Activated CD8-positive, alpha-beta T cell treated with anti-CD3 and anti-CD28 coated beads for 36 hours (primary cell): ENCODE measurements around the gene ANKRD55. TPM values are rescaled to one million over a fixed set of nuclear protein-coding genes. Genes with fewer than 3 reads are reported as not detected.

Source experiments
- ATAC-seq: fragments of 200-7000 bp; cut with Tn5 transposase; one replicate; pipeline ENCODE4 v1.10.0; 2021; ENCODE audit warnings: mild to moderate bottlenecking, moderate library complexity
- CTCF ChIA-PET: fragments of 350-600 bp; sonication (Branson Sonifier 250); formaldehyde crosslinking; loops from one replicate; lab custom pipeline; 2021; ENCODE audit warnings: antibody characterized with exemption; lab: Charles Lee
- POLR2A ChIA-PET: fragments of 350-600 bp; sonication (Branson Sonifier 250); formaldehyde crosslinking; loops from one replicate; lab custom pipeline; 2021; ENCODE audit warnings: antibody characterized with exemption; lab: Charles Lee
- DNase-seq: peaks from one replicate; pipeline ENCODE4 v3.0.0-alpha.2; 2020
- H3K27ac Mint-ChIP-seq: one replicate; pipeline ENCODE4 v1.8.0; 2021; ENCODE audit warnings: mild to moderate bottlenecking, mixed read lengths
- H3K27me3 Mint-ChIP-seq: one replicate; pipeline ENCODE4 v1.8.0; 2021; ENCODE audit warnings: mixed read lengths
- H3K36me3 Mint-ChIP-seq: one replicate; pipeline ENCODE4 v1.8.0; 2021; ENCODE audit warnings: low read depth, mixed read lengths
- H3K4me1 Mint-ChIP-seq: one replicate; pipeline ENCODE4 v1.8.0; 2021; ENCODE audit warnings: low read depth, mixed read lengths
- H3K4me3 Mint-ChIP-seq: one replicate; pipeline ENCODE4 v1.8.0; 2021; ENCODE audit warnings: mild to moderate bottlenecking, moderate library complexity, mixed read lengths
- H3K9me3 Mint-ChIP-seq: one replicate; pipeline ENCODE4 v1.8.0; 2021; ENCODE audit warnings: mixed read lengths
- intact Hi-C: fragments of 100-400 bp; cut with micrococcal nuclease; formaldehyde crosslinking; loops from one replicate; pipeline ENCODE4 v1.10.0; 2022
- total RNA-seq, 2 experiments: library from RNA; stranded (reverse); gene quantifications; one replicate each; pipeline ENCODE4 v1.2.3, GENCODE V29; 2021
- TF ChIP-seq, protein P1 (sequence below): fragments of 200-600 bp; IDR thresholded peaks from one replicate; pipeline ENCODE4 v1.8.0; 2022; ENCODE audit warnings: antibody characterized with exemption, mild to moderate bottlenecking

ANKRD55 gene
- total RNA-seq, 2 experiments from 2014 or later, result not detected

DNA sequence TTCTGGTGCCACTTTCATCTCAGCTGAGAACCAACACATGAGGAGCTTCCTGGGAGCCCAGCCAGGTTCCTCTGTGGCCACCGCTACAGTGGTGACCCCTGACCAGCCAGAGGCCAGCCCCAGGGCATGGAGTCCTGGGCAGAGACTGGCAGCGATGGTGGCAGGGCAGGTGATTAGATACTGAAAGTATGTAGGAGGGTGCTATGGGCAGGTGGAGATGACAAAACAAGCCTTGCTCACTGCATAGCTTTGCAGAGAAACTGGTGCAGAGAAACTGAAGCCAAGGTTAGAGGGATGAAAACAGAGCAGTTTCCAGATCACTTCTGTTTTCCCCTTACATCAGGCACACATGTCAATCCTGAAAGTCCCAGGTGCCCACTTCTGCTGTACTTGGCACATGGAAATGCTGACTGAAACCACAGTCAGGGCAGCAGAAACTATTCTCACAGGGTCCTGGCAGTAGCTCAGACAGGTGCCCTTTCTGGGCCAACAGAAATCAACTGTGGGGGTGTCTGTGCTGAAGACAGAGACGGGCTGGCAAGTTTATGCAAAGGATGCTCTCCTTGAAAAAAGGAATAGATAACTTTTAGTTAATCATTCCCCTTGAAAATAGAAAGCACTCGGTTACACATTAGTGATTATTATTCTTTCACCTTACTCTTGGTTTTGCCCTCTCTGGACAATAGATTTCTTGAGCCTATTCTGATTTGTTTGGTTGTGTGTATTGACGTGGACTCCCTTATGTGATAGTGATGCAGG, 90.3 kb downstream of the ANKRD55 start:
- ChIA-PET POLR2A (no interaction called here), CTCF (interaction anchor here (1.3 kb wide), 1 partner anchor 160 kb away, joined by 3 read pairs; no protein-coding TSS in a partner anchor)
- Mint-ChIP-seq H3K4me3 (no peak overlapping the region), H3K9me3 (no peaks in the 10 kb centered on the region), H3K4me1 (peaks cover 37% of the 10 kb centered on the region), H3K27me3 (no peaks in the 10 kb centered on the region), H3K36me3 (peaks cover 2% of the 10 kb centered on the region), H3K27ac (no peak overlapping the region)
- intact Hi-C loops, result no loop called here
- TF ChIP-seq, protein P1, sequence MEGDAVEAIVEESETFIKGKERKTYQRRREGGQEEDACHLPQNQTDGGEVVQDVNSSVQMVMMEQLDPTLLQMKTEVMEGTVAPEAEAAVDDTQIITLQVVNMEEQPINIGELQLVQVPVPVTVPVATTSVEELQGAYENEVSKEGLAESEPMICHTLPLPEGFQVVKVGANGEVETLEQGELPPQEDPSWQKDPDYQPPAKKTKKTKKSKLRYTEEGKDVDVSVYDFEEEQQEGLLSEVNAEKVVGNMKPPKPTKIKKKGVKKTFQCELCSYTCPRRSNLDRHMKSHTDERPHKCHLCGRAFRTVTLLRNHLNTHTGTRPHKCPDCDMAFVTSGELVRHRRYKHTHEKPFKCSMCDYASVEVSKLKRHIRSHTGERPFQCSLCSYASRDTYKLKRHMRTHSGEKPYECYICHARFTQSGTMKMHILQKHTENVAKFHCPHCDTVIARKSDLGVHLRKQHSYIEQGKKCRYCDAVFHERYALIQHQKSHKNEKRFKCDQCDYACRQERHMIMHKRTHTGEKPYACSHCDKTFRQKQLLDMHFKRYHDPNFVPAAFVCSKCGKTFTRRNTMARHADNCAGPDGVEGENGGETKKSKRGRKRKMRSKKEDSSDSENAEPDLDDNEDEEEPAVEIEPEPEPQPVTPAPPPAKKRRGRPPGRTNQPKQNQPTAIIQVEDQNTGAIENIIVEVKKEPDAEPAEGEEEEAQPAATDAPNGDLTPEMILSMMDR, result no peak
- DNase-seq, result peak; percentile 26
- ATAC-seq, result peak; percentile 81

DNA sequence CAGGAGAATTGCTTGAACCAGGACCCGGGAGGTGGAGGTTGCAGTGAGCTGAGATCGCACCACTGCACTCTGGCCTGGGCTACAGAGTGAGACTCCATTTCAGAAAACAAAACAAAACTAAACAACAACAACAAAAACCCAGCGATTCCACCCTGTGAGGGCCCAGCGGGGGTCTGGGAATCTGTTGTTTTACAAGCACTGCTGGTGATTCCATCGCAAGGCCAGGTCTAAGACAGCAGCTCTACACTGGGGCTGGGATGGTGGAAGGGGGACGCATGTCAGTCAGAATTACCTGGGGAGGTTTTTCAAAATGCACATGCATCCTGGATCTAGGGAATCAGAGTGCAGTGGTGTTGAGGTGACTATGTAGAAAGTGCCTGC, 90.9 kb downstream of the ANKRD55 start:
- no peak overlapping the region for H3K4me3 Mint-ChIP-seq
- H3K27ac Mint-ChIP-seq, result no peak overlapping the region
- intact Hi-C loops, result no loop called here
- H3K36me3 Mint-ChIP-seq, result peaks cover 2% of the 10 kb centered on the region
- ChIA-PET POLR2A (interaction anchor here (1.1 kb wide), 1 partner anchor 11 kb away, joined by 3 read pairs; no protein-coding TSS in a partner anchor), CTCF (interaction anchor here (1.3 kb wide), 1 partner anchor 159 kb away, joined by 3 read pairs; no protein-coding TSS in a partner anchor)
- H3K4me1 Mint-ChIP-seq, result peaks cover 35% of the 10 kb centered on the region
- no peaks in the 10 kb centered on the region for H3K27me3 Mint-ChIP-seq
- DNase-seq (no peak), ATAC-seq (no peak)
- no peaks in the 10 kb centered on the region for H3K9me3 Mint-ChIP-seq
- TF ChIP-seq, protein P1, result no peak

DNA sequence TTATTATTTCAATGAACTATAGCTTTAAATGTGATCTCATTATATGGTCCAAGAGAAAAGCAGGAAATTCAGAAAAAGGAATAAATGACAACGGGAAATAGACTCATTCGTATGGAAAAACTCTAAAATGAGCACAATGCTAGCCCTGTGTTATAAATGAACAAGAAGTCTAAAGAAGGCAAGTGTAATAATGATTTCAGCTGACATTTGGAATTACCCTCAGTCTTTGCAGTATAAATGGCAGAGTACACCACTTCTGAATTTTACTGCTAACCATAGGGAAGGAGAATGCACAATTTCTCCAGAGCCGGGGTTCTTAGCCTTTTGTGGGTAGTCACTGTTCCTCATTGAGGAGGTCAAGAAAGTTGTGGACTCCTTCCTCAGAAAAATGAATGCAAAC, 93.1 kb downstream of the ANKRD55 start:
- DNase-seq (no peak), ATAC-seq (no peak)
- no peaks in the 10 kb centered on the region for H3K36me3 Mint-ChIP-seq
- no peak overlapping the region for H3K27ac Mint-ChIP-seq
- ChIA-PET CTCF (interaction anchor here (1.1 kb wide), 1 partner anchor 31 kb away, joined by 4 read pairs; no protein-coding TSS in a partner anchor), POLR2A (no interaction called here)
- no peaks in the 10 kb centered on the region for H3K27me3 Mint-ChIP-seq
- H3K9me3 Mint-ChIP-seq, result no peaks in the 10 kb centered on the region
- H3K4me1 Mint-ChIP-seq, result peaks cover 31% of the 10 kb centered on the region
- no peak overlapping the region for H3K4me3 Mint-ChIP-seq
- TF ChIP-seq, protein P1, result no peak
- intact Hi-C loops, result no loop called here

DNA sequence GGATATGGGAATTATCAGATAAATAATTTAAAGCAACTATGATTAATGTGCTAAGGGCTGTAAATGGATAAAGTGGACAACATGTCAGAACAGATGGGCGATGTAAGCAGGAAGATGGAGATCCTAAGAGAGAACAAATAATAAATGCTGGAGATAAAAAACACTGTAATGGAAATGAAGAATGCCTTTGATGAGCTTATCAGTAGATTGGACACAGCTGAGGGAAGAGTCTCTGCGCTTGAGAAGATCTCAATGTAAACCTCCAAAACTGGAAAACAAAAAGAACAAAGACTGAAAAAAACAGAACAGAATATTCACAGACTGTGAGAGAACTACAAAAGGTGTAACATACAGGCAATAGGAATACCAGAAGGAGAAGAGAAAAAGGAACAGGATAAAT, 102.5 kb downstream of the ANKRD55 start:
- H3K9me3 Mint-ChIP-seq, result peaks cover 11% of the 10 kb centered on the region
- TF ChIP-seq, protein P1, result no peak
- no peaks in the 10 kb centered on the region for H3K27me3 Mint-ChIP-seq
- ChIA-PET POLR2A (interaction anchor here (0.9 kb wide), 1 partner anchor 11 kb away, joined by 3 read pairs; no protein-coding TSS in a partner anchor), CTCF (no interaction called here)
- DNase-seq (no peak), ATAC-seq (no peak)
- peaks cover 30% of the 10 kb centered on the region for H3K4me1 Mint-ChIP-seq
- intact Hi-C loops, result no loop called here
- peaks cover 2% of the 10 kb centered on the region for H3K36me3 Mint-ChIP-seq
- H3K27ac Mint-ChIP-seq, result no peak overlapping the region
- H3K4me3 Mint-ChIP-seq, result no peak overlapping the region

DNA sequence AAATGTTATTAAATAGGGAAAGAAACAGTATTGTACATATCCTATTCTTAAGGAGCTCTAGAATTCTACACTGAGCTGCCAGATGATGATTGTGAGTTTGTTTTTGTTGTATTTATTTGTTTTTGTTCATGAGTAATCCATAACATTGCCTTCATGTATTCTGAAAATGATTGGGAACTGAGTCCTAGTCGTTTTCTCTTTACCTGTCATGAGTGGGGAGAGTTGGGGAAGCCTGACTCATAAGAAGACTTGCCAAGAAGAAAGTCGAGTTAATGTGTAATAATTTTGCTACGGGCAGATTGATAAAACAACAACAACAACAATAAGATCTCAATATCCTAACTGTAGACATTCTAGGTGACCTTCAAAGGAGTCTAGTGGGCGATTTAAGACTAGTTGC, 103.8 kb downstream of the ANKRD55 start:
- TF ChIP-seq, protein P1, result no peak
- ChIA-PET POLR2A (interaction anchor here (0.6 kb wide), 1 partner anchor 170 kb away, joined by 3 read pairs; no protein-coding TSS in a partner anchor), CTCF (no interaction called here)
- Mint-ChIP-seq H3K27me3 (no peaks in the 10 kb centered on the region), H3K27ac (no peak overlapping the region), H3K4me3 (no peak overlapping the region), H3K4me1 (peaks cover 35% of the 10 kb centered on the region), H3K9me3 (peaks cover 11% of the 10 kb centered on the region), H3K36me3 (peaks cover 2% of the 10 kb centered on the region)
- intact Hi-C loops, result no loop called here
- no peak for ATAC-seq
- no peak for DNase-seq
